NCI-H1092 (cell line): ENCODE results near the gene ERAP2.
"Not testable (repeated sequence)": the region's sequence is repeated elsewhere in the genome, so short reads cannot be mapped to it uniquely, and the experiment has no call there.

Experiments
- DNase-seq: peaks from one replicate; lab custom pipeline; 2025; lab: John Stamatoyannopoulos, UW

Gene ERAP2

GRCh38 chr5:96876292-96876850 lies at the start of gene ERAP2:
Gene ERAP2, plus strand, starts transcription at chr5:96876500. Its CDS starts 3,186 bp downstream, at chr5:96879686.
- DNase-seq, result no peak

GRCh38 chr5:96829297-96829696 lies 47.0 kb upstream of the ERAP2 start:
- DNase-seq, result no peak

GRCh38 chr5:96834016-96834415 lies 42.3 kb upstream of the ERAP2 start:
- no peak for DNase-seq

DNA sequence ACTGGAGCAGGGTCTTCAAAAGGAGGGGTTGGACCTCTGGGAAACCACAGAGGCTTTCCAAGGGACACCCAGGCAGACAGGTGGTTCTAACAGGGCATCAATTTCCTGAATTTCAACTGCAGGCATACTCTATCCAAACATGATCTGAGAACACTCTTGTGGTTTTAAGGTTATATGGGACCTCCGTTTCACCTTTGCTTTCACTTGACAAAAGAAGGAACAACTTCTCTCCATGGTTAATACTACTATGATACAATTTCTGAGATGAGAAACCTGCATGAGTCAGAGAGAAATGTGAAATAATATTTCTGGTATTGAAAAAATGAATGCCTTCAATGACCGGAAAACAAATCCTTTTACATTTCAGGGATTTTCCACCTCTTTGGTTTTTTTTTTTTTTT lies 40.5 kb upstream of the ERAP2 start:
- no peak for DNase-seq

DNA sequence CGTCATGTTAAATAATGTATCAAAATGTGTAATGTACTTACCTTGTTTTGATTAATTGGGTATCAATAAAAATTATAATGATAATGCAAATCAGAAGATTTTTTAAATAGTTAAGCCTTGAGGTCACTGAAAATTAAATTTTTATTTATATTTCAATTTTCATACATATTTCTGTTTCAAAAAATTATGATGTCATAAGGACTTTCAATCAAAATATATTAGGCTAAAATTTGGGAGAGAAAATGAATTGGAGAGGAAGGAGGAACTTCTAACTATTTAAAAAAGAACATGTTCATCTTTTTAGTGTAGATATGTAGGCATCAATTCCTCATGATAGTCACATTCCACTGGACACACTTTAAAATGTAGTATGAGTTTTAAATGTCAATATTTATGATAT lies 39.5 kb upstream of the ERAP2 start:
- no peak for DNase-seq

GRCh38 chr5:96837303-96837702 lies 39.0 kb upstream of the ERAP2 start:
- no peak for DNase-seq

DNA sequence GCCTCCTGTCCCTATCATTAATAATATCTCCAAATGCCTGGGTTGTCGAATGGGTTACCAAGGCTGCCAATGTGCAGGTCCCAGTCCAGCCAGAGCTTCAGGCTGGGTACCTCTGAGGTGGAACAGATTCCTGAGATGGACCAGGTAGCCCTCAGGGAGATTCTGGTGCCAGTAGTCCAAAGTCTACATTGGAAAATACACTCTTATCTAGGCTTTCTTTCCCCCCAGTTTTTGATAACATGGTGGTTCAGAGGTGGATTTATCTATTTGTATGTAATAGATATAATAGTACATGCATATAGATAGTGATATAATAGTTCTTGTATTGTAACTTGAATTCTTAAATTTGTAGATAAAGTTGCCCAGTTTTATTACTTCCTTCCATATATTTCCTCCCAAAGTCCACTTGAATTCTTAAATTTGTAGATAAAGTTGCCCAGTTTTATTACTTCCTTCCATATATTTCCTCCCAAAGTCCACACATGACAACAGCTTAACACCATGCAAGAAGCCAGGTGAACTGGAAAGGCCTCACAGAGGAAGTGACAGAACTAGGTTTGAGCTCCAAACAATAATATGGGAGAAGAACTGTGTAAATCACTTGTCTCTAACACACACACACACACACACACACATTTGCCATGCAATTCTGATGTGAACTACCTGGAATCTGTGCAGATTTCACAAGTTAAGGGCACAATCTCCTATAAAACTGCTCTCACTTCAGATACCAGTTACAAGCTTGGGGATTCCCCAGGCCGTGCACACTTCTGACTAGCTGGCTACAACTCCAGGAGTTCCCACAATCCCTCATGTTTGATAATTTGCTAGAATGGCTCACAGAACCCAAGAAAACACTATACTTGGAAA lies 37.9 kb upstream of the ERAP2 start:
- DNase-seq, result no peak

- no peak for DNase-seq
These were observed 37.2 kb upstream of the ERAP2 start for GRCh38 chr5:96839071-96839592.

DNA sequence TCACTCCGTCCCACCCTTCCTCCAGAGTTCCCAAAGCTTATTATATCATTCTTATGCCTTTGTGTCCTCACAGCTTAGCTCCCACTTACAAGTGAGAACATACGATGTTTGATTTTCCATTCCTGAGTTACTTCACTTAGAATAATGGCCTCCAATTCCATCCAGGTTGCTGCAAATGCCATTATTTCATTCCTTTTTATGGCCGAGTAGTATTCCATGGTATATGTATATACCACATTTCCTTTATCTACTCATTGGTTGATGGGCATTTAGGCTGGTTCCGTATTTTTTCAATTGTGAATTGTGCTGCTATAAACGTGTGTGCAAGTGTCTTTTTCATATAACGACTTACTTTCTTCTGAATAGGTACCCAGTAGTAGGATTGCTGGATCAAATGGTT lies 34.4 kb upstream of the ERAP2 start:
- DNase-seq, result not testable (repeated sequence)

DNA sequence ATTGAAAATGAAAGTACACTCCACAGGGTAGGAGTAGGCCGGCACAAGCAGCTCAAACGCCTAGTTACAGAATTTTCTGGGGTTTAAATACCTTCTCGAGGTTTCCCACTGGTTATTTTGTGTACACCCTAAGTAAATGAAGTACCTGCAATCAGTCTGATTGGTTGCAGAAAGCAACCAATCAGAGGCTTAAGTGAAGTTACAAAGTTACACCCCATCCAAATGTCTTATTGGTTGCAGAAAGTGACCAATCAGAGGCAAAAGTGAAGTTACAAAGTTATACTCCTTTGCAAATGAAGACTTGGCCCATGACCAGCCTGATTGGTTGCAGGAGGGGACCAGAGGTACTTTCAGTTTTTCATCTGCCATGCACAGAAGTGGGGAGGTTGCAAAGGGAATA lies 33.2 kb upstream of the ERAP2 start:
- DNase-seq, result no peak

DNA sequence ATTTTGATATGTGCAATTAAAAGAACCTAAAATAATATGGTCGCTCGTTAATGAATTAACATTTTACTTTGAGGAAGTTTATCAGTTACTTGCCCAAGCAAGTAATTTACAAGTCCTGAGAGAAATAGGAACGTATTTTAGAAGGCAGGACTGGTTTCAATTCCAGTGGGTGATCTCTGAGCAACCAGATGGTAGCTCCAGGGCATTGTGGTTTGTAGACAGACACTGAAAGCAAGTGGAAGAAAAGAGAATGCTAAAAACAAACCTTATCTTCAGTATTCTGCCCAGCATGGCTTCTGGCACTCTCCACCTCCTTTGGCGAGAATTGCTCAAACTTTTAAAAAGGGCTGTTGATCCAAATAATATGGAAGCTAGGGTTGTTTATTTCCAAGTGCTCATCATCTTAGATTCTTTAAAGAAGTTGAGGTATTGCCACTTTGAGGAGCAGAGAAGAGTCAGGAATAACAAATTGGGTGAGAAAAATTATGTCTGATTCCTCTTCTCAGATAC lies 31.8 kb upstream of the ERAP2 start:
- no peak for DNase-seq

DNA sequence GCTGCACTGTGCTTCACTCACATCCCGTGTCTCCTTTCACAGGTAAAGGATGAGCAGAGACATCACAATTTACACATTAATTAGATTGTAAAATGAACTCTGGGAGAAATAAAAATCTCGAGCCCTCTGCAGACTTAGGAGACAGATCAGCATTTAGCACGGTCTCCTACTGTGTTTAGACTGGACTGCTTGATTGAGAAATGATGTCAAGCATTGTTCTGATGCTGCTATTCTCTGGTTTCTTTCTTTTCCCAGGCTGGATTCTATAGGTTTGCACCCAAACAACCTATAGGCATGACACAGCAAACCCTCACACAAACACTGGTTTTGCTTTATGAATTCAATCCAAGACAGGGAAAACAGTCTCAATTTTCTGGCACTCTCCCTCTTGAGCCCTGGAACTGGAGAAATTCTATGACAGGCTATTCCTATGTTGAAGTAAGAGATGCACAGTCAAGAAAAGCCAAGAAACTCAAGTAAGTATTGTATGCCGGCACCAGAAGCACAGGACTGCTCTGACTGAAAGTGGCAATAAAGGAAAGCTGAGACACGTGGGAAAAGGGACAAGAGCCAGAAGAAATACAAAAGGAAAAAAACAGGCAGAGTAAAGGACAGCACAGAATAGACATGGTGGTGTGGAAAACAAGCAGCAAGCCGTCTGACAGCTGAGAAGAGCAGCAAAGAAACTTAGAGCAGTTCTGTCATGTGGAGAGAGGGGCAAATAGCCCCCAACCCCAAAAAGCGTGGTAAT lies 24.8 kb upstream of the ERAP2 start:
- DNase-seq, result no peak

- no peak for DNase-seq
These were observed 23.5 kb upstream of the ERAP2 start for GRCh38 chr5:96852759-96853158.

- DNase-seq, result no peak
These were observed 22.2 kb upstream of the ERAP2 start for GRCh38 chr5:96854067-96854466.

- DNase-seq, result no peak
These were observed 21.0 kb upstream of the ERAP2 start for GRCh38 chr5:96855031-96855872.

- no peak for DNase-seq
These were observed 19.9 kb upstream of the ERAP2 start for GRCh38 chr5:96856371-96856770.

GRCh38 chr5:96857454-96857853 lies 18.8 kb upstream of the ERAP2 start:
- DNase-seq, result no peak

DNA sequence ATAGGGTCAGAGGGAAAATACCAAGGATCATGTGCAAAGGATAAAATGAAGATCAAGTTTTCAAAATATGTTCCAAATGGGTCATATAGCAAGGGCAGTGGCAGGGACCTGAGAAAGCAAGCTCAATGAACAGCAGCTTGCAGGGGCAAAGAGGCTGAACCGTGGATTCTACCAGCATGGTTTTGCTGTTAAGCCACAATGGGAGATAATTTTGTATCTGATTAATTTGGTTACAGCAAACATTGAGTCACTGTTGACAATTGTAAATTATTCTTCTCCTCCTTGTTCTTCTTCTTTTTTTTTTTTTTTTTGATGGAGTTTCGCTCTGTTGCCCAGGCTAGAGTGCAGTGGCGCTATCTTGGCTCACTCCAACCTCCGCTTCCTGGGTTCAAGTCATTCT lies 18.4 kb upstream of the ERAP2 start:
- DNase-seq, result no peak

DNA sequence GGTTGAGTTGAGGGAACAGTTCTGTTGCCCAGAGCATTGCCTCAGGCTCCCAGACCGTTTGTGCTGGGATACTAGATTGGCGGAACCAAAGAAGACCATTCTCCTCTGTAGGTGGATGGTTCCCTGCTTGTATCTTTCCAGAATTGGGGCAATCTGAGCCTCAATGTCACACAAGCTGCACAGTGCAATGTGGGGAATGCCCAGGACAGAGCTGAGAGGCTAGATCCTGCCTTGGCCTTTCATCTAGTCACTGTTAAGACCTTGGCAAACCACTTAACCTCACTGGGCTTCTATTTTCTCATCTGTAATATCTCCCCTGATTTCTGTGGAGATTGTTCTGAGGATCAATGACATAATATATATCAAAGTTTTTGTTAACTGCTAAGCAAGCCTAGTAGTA lies 16.9 kb upstream of the ERAP2 start:
- DNase-seq, result no peak

DNA sequence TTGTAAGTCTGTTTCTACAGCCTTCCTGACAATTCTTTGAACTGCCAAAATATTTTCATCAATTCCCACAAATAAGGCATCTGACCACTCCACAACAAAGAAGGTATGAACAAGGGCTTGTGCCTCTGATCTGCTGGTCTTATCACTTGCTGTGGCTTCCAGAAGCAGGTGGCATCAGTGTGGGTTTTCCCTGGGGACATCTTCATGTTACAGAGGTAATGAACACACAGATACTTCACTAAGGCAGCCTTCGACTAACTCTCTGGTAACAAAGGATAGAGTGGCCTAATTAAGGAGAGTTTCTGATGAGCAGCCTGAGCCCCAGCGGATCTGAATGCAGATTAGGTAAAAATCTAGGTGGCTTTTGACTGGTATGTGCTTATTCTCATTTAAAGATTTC lies 15.2 kb upstream of the ERAP2 start:
- DNase-seq, result peak; percentile 36

- DNase-seq, result no peak
These were observed 13.2 kb upstream of the ERAP2 start for GRCh38 chr5:96863114-96863513.
